ENCODE data around the gene PPP1R14C.
A peak's percentile ranks its signal among the peaks of the same experiment; 100 is the strongest.

PPP1R14C gene

DNA sequence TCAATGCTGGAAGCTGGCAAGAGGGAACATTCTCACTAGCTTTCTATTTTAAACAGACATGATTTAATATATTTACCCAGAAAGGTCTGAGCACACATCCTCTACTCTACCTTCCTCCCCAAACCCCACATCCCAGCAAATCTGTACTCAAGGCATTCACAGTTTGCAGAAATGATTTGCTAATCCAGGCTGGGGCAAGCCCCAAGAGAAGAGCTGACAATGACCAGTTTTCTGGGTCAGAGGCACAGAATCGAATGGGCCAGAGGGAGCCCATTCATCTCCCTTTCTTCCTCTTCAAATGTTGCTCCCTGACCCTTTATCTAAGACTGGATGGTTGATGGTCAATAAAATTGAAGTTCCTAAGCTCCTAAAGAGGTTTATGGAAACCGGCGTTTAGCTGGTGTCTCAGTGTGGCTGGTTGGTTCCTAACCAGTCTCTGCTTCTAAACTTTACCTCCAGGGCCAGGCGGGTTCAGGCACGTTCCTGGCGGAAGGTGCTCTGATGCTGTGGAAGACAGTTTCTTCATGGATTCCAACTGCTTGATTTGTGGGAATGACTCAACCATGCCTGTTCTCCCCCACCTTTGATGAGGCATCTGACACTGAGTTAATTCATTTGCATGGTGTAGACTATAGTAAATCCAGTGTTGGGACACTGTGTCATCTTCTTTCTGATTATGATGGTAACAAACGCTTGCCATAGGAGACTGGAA lies 129.6 kb downstream of the PPP1R14C start:
- no peak for DNase-seq

- peak; percentile 49 for DNase-seq
Observed at GRCh38 chr6:150272976-150273315, 130.1 kb downstream of the PPP1R14C start.

DNA sequence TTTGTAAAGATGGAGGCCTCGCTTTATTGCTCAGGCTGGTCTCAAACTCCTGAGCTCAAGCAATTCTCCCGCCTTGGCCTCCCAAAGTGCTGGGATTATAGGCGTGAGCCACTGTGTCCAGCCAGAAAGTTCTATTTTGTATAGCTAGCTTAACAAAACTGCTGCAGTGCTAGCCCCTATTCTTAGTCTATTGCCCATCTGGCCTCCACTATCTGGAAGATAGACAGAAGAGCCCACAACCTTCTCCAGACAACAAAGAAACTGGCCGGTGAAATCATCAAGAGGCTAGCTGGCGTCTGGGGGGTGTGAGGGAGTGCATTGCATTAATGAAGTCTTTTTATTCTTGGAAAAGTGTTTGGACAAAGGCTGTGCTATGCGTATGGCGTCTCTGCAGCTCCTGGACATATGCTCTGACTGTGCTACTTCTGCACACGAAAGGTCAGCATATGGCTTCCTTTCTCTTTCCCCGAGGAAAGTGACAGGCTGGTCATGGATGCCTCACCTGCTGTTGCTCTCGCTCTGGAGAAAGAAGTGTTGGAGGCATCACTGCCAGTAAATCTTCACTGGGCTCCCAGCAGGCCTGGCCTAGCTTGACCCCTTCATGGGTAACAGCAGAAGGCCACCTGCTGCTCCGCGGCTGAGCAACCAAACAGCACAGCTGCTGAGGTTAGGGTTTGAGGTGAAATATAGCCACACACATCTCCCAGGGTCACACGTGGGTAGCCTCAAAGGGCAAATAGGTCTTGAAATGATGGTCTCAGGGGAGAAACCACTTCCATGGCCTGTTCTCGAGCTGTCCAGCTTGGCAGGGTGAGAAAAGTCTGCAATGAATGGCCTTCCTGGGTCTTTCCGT lies 130.8 kb downstream of the PPP1R14C start:
- DNase-seq = no peak

- DNase-seq = no peak
Observed at GRCh38 chr6:150275489-150275888, 132.6 kb downstream of the PPP1R14C start.

DNA sequence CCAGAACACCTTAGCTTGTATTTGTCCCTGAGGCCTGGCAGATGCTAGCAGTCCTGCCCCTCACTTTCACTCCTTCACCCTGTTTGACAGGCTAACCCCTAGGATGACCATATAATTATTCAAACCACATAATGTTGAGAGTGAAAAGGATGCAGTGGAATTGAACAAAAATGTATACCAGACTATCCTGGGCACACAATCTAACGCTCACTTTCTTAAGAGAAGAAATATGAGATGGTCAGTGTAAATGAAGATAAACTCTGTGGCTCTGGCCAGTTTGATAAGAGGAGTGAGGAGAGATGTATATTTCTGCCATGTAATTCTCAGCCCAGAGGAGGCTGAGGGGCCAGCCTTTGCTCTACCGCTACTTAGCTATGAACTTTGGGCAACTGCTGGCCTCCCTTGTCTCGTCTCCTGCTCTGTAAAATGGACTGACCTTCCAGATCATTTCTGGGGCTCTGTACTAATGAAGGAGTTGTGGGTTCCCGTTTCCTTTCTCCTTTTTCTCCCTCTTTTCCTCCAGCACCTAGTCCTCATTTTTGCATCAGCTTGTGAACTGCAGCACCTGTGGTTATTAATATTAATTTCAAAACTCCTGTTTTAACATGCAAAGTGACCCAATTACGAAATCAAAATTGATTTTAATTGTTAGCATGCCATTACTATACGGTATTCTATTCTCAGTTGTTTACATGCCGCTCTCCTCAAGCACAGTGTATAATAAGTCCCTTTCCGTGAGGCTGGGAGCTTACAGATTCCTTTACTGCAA lies 133.5 kb downstream of the PPP1R14C start:
- no peak for DNase-seq

- no peak for DNase-seq
Observed at GRCh38 chr6:150276937-150277742, 134.3 kb downstream of the PPP1R14C start.

DNA sequence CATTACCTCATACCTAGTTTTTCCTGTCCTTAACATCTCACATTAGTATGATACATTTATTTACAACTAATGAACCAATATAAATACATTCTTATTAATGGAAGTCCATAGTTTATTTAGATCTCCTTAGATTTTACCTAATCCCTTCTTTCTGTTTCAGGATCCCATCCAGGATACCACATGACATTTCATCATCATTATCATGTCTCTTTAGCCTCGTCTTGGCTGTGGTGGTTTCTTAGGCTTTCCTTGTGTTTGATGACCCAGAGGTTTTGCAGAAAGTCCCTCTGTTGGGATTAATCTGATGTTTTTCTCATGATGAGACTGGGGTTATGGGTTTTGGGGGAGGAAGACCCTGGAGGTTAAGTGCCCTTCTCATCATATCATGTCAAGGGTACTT lies 136.7 kb downstream of the PPP1R14C start:
- no peak for DNase-seq

GRCh38 chr6:150280703-150281102 lies 137.9 kb downstream of the PPP1R14C start:
- no peak for DNase-seq

DNA sequence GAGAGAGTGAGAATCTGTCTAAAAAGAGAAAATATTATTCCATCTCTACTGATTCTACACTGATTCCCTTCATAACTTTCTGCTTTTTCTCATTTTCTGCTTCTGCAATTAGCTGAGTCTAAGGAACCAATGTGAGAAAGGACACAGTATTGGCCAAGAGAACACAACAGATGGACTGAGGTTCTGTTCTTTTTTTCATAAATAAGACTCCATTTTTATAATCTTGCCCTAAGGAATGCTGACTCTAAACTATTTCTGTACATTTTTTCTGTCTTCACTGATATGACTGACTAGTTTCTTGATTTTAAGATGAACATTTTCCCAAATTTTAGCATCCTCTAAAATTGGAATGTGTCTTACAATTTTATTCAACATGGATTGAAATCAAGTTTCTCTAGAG lies 138.9 kb downstream of the PPP1R14C start:
- no peak for DNase-seq

- no peak for DNase-seq
Observed at GRCh38 chr6:150282806-150283205, 140.0 kb downstream of the PPP1R14C start.

DNA sequence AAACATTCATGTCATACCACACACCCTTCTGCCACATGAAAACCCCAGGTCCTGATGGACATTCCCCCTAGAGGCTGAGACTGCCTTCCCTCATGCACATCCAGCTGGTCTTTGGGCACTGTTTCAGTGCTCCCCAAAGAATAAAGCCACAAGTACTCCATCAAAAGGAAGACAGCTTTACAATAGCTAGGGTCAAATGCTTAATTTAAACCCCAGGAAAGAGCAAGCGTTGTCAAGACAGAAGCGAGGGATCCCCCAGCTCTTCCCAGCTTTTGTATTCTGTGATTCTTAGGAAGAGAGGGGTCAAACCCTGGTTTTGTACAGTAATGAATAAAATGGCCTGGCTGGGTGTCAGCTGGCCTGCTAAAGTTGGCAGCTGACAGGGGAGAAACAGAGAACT lies 143.6 kb downstream of the PPP1R14C start:
- no peak for DNase-seq

DNA sequence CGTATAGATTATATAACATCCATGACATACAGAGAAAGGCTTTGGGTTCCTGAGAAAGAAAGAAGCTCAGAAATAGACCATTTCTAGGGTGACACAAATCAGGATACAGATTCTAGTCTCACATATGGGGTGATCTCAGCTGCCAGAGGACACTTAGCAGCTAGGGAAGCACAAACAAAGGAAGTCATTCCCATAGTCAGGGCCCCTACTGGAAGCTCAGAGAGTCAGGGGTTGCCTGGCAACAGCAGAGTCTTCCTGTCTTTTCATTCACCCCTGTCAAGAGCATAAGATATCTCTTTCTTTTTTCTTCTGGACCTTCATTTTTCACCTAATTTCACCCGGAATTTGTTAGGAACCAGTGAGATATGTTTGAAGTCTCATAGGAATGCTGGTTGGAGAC lies 144.1 kb downstream of the PPP1R14C start:
- DNase-seq = no peak

DNA sequence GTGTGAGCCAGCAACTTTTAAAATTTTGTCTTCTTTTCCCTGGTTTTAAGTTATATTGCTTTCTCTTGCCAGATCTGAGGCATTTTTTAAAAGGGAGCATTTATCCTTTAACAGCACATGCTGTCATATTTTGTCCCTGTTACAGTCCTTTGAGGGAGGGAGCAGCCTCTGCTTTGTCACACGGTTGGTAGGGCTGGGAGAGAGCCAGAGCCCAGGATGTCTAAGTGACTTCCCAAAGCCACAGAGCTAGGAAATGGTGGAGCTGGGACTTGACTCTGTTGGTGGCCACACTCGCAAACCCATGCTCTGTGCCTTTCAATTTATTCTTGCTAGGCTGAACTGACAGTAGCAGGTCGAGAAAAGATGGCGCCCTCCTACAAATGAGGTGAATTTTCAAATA lies 145.6 kb downstream of the PPP1R14C start:
- DNase-seq = no peak

DNA sequence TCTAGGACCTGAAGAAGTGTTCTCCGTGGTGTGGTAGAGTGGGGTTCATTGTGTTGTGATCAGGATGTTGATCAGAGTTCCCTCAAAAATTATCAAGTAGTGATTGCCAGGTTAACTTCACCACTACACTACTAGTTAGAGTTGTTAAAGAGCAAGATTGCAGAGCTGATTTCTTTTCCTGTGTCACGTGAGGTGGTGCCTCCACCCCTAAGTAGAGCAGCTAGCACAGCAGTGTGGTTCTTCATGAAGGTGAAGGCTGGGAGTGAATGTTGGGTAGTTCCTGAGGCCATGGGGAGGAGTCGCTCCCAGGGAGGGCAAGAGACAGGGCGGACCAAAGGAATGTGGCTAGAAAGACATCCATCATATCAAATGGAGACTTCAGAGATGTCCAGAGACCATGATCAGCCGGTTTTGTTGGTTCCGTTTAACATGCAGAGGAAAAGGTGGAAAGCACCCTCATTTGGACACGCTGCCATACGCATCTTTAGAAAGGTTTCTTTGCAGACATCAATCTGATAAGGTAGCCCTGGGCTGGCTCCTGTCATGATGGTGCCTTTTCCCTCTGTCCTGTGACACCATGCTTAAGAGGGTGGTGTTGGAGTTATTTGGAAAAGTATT lies 146.7 kb downstream of the PPP1R14C start:
- DNase-seq = no peak

- DNase-seq = peak; percentile 75
Observed at GRCh38 chr6:150290429-150290828, 147.6 kb downstream of the PPP1R14C start.

DNA sequence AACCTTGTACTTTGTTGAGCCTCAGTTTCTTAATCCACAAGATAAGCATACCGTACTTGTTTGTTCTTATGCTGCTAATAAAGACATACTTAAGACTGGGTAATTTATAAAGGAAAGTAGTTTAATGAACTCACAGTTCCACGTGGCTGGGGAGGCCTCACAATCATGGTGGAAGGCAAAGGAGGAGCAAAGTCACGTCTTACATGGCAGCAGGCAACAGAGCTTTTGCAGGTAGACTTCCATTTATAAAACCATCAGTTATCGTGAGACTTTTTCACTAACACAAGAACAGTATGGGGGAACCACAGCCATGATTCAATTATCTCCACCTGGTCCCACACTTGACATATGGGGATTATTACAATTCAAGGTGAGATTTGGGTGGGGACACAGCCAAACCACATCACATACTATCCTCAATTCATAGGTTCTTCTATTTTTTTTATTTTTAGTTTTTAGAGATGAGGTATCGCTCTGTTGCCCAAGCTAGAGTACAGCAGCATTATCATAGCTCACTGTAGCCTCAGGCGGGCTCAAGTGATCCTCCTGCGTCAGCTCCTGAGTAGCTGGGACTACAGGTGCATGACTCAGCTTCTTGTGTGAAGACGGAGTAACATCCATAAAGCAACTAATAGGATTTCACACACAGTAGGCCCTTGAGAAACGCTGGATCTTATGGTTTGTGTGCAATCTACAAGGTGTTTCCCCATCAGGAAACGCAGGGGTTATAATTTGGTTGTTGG lies 149.3 kb downstream of the PPP1R14C start:
- DNase-seq = no peak

DNA sequence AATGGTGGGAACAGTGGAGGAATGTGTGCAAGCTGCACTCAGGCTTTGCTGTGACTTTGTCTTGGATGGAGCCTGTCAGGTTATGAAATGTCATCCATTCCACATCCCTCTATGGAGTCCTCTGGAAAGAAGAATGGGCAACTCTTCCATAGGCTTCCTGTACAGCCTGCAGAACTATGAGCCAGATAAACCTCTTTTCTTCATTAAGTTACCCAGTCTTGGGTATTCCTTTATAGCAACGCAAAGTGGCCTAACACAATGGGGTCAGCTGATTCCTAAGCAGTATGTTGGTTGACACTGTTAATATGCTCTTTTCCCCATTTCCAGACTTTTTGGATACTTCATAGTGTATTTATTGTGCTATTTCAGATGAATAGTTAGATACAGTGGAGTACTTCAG lies 150.2 kb downstream of the PPP1R14C start:
- DNase-seq = no peak

GRCh38 chr6:150293423-150294173 lies 150.8 kb downstream of the PPP1R14C start:
- DNase-seq = peak; percentile 43

- DNase-seq = no peak
Observed at GRCh38 chr6:150296890-150297289, 154.0 kb downstream of the PPP1R14C start.

- DNase-seq = no peak
Observed at GRCh38 chr6:150297327-150298029, 154.6 kb downstream of the PPP1R14C start.
